Muscle layer of duodenum (tissue), 2 donors: ENCODE data around the gene TEX11.
"Not testable (repeated sequence)": the region's sequence is repeated elsewhere in the genome, so short reads cannot be mapped to it uniquely, and the experiment has no call there.

ENCODE experiments used
- H3K27ac ChIP-seq: one replicate; pipeline ENCODE4 v1.7.0; 2013; ENCODE audit warnings: mild to moderate bottlenecking, low read length
- H3K27me3 ChIP-seq: one replicate; pipeline ENCODE4 v1.7.0; 2013; ENCODE audit warnings: low read depth, mild to moderate bottlenecking, control low read depth, low read length
- H3K36me3 ChIP-seq, 2 donors: one replicate each; pipeline ENCODE4 v1.7.0; 2013; ENCODE audit warnings: low read length in 2 of 2, control low read depth in 1 of 2, mild to moderate bottlenecking in 1 of 2; ENCODE audit not compliant: insufficient read depth in 2 of 2, control insufficient read depth in 1 of 2
- H3K4me1 ChIP-seq, 2 donors: one replicate each; pipeline ENCODE4 v1.7.0; 2013; ENCODE audit warnings: low read length in 2 of 2, mild to moderate bottlenecking in 2 of 2, control low read depth in 1 of 2, moderate library complexity in 1 of 2; ENCODE audit not compliant: insufficient read depth in 2 of 2, control insufficient read depth in 1 of 2
- H3K4me3 ChIP-seq, 2 donors: one replicate each; pipeline ENCODE4 v1.7.0; 2013; ENCODE audit warnings: low read length in 2 of 2, low read depth in 1 of 2, mild to moderate bottlenecking in 1 of 2
- H3K9me3 ChIP-seq, 2 donors: one replicate each; pipeline ENCODE4 v1.7.0; 2013; ENCODE audit warnings: low read length in 2 of 2, control low read depth in 1 of 2, mild to moderate bottlenecking in 1 of 2; ENCODE audit not compliant: control insufficient read depth in 1 of 2
- donor health status: healthy.

TEX11 gene

DNA sequence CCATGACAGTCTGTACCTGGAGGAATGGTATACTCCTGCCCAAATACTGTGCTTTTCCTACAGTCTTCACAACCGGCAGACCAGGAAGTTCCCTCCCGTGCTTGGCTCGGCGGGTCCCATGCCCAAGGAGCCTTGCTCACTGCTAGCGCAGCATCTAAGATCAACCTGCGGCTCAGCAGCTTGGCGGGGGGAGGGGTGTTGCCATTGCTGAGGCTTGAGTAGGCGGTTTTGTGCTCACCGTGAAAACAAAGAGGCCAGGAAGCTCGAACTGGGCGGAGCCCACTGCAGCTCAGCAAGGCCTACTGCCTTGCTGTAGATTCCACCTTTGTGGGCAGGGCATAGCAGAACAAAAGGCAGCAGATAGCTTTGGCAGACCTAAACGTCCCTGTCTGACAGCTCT, 152.7 kb downstream of the TEX11 start:
- Histone ChIP-seq H3K27me3 (no peaks in the 10 kb centered on the region), H3K4me1 (no peaks in the 10 kb centered on the region), H3K36me3 (no peaks in the 10 kb centered on the region), H3K9me3 (no peaks in the 10 kb centered on the region), H3K27ac (no peak overlapping the region), H3K4me3 (no peak overlapping the region)

DNA sequence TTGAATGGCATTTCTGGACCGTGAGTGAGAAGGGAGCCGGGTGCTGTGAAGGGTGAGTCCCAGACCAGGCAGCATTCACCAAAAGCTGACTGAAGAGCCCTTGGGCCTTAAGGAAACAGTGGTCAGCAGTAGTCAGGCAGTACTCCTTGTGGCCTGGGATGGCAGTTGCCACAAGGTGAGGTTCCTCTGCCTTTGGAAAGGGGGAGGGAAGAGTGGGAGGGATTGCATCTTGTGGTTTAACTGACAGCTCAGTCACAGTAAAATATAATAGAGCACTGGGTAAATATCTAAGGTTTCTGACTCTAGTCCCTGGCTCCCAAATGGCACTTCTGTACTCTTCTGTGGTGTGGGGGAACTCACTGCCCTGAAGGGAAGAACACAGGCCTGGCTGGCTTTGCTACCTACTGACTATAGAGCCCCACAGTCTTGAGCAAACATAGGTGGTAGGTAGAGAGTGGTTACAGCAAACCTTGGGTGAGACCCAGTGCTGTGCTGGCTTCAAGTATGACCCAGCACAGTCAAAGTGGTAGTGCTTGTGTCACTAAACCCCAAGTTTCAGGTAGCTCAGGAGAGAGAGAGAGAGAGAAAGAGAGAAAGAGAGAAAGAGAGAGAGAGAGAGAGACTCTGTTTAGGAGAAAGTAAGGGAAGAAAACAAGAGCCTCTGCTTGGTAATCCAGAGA, 154.2 kb downstream of the TEX11 start:
- no peaks in the 10 kb centered on the region for H3K36me3 ChIP-seq
- H3K4me3 ChIP-seq: no peak overlapping the region
- H3K9me3 ChIP-seq: no peaks in the 10 kb centered on the region
- H3K27ac ChIP-seq: no peak overlapping the region
- H3K4me1 ChIP-seq: no peaks in the 10 kb centered on the region
- H3K27me3 ChIP-seq: no peaks in the 10 kb centered on the region

DNA sequence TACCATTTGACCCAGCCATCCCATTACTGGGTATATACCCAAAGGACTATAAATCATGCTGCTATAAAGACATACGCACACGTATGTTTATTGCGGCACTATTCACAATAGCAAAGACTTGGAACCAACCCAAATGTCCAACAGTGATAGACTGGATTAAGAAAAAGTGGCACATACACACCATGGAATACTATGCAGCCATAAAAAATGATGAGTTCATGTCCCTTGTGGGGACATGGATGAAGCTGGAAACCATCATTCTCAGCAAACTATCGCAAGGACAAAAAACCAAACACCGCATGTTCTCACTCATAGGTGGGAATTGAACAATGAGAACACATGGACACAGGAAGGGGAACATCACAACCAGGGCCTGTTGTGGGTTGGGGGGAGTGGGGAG, 174.7 kb downstream of the TEX11 start:
- H3K4me3 ChIP-seq, H3K36me3 ChIP-seq, H3K4me1 ChIP-seq, H3K27me3 ChIP-seq, H3K27ac ChIP-seq, H3K9me3 ChIP-seq: not testable (repeated sequence)

DNA sequence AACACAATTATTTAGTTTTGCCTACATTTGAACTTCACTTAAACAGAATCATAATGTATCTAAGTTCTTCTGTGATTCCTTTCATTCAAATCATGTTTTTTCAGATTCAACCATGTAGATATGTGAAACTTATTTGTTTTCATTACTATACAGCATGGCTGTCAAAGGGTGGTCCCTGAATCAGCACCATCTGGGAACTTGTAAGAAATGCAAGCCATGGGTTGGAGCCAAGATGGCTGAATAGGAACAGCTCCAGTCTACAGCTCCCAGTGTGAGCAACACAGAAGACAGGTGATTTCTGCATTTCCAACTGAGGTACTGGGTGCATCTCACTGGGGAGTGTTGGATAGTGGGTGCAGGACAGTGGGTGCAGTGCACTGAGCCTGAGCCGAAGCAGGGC, 180.6 kb downstream of the TEX11 start:
- not testable (repeated sequence) for H3K36me3 ChIP-seq, H3K9me3 ChIP-seq, H3K27me3 ChIP-seq, H3K27ac ChIP-seq, H3K4me1 ChIP-seq, H3K4me3 ChIP-seq

DNA sequence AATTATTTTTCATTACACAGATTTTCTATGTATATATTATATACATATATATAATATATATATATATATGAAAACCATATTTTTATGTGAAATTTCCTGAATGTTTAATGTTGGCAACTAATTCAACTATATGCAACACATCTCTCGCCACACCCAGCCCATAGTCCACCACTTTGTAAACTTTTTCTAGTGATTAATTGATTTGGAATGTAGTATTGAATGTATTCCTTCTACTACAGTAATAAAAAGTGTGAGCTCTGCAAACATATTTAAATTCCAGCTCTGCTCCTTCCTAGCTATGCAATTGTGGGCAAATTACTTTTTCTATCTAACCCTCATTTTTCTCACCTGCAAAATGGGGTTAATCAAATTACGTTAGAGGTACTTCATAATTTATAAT, 187.8 kb downstream of the TEX11 start:
- no peaks in the 10 kb centered on the region for H3K36me3 ChIP-seq
- H3K4me1 ChIP-seq: no peaks in the 10 kb centered on the region
- H3K27ac ChIP-seq: no peak overlapping the region
- H3K4me3 ChIP-seq: no peak overlapping the region
- no peaks in the 10 kb centered on the region for H3K27me3 ChIP-seq
- no peaks in the 10 kb centered on the region for H3K9me3 ChIP-seq

DNA sequence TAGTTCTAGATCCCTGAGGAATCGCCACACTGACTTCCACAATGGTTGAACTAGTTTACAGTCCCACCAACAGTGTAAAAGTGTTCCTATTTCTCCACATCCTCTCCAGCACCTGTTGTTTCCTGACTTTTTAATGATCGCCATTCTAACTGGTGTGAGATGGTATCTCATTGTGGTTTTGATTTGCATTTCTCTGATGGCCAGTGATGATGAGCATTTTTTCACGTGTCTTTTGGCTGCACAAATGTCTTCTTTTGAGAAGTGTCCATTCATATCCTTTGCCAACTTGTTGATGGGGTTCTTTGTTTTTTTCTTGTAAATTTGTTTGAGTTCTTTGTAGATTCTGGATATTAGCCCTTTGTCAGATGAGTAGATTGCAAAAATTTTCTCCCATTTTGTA, 197.2 kb downstream of the TEX11 start:
- H3K4me3 ChIP-seq, H3K36me3 ChIP-seq, H3K27me3 ChIP-seq, H3K4me1 ChIP-seq, H3K9me3 ChIP-seq, H3K27ac ChIP-seq: not testable (repeated sequence)

DNA sequence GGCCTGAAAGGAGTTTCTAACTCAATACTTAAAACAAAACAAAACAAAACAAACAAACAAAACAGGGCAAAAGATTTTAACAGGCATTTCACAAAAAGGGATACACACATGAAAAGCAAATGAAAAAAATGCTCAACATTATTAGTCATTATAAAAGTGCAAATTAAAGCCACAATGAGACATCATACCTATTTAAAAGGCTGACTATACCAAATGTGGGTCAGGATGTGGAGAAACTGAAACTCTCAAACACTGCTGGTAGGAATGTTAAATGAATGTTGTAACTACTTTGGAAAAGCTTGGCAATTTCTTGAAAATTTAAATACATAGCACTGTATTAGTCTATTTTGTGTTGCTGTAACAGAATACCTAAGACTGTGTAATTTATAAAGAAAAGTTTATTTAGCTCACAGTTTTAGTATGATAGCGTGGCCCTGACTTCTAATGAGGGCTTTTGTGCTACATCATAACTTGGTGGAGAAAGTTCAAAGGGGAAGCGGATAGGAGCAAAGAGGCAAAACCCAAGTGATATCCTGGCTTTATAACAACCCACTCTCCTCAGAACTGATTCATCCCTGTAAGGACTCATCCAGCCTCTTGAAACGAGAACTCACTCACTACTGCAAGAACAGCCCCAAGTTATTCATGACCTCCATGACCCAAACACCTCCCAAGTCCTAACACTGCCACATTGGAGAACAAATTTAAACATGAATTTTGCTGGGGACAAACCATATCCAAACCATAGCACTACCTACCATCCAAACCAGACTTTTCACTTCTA, 214.0 kb downstream of the TEX11 start:
- Histone ChIP-seq H3K27me3 (no peaks in the 10 kb centered on the region), H3K4me1 (no peaks in the 10 kb centered on the region), H3K36me3 (no peaks in the 10 kb centered on the region)

DNA sequence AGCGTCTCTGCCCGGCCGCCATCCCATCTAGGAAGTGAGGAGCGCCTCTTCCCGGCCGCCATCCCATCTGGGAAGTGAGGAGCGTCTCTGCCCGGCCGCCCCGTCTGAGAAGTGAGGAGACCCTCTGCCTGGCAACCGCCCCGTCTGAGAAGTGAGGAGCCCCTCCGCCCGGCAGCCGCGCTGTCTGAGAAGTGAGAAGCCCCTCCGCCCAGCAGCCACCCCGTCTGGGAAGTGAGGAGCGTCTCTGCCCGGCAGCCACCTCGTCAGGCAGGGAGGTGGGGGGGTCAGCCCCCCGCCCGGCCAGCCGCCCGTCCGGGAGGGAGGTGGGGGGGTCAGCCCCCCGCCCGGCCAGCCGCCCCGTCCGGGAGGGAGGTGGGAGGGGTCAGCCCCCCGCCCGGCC, 229.1 kb downstream of the TEX11 start:
- H3K9me3 ChIP-seq, H3K36me3 ChIP-seq, H3K27me3 ChIP-seq, H3K4me1 ChIP-seq, H3K4me3 ChIP-seq, H3K27ac ChIP-seq: not testable (repeated sequence)

More for the DNA sequence above, 214.0 kb downstream of the TEX11 start:
- H3K27ac ChIP-seq: no peak overlapping the region
- H3K9me3 ChIP-seq: no peaks in the 10 kb centered on the region
- H3K4me3 ChIP-seq: no peak overlapping the region

DNA sequence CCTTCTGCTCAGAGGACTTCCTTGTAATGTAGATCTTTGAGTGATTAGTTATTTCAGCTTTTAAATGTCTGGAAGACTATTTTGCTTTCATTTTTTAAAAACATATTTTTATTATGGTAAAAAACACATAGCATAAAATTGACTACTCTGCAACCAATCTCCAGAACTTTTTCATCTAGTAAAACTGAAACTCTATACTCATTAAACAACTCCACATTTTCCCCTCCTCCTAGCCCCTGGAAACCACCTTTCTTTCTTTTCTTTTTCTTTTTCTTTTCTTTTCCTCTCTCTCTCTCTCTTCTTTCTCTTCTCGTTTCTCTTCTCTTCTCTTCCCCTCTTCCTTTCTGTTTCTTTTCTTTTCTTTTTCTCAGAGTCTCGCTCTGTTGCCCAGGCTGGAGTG, 233.2 kb downstream of the TEX11 start:
- H3K4me1 ChIP-seq: no peaks in the 10 kb centered on the region
- no peaks in the 10 kb centered on the region for H3K36me3 ChIP-seq
- H3K27me3 ChIP-seq: no peaks in the 10 kb centered on the region
- H3K9me3 ChIP-seq: no peaks in the 10 kb centered on the region
- no peak overlapping the region for H3K4me3 ChIP-seq
- H3K27ac ChIP-seq: no peak overlapping the region

DNA sequence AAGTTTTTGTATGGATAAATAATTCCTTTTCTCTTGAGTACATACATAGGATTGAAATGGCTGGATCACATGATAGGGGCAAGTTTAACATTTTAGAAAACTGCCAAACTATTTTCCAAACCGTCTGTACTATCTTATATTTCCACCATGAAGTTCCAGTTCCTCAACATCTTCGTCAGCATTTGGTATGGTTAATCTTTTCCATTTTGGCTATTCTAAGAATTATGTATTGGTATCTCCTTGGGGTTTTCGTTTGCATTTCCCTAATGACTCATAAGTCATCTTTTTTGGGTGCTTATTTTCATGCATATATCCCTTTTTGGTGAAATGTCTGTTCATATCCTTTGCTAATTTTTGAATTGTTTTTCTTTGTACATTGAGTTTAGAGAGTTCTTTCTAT, 236.2 kb downstream of the TEX11 start:
- no peaks in the 10 kb centered on the region for H3K9me3 ChIP-seq
- H3K36me3 ChIP-seq: no peaks in the 10 kb centered on the region
- H3K4me3 ChIP-seq: no peak overlapping the region
- no peaks in the 10 kb centered on the region for H3K27me3 ChIP-seq
- no peaks in the 10 kb centered on the region for H3K4me1 ChIP-seq
- no peak overlapping the region for H3K27ac ChIP-seq

DNA sequence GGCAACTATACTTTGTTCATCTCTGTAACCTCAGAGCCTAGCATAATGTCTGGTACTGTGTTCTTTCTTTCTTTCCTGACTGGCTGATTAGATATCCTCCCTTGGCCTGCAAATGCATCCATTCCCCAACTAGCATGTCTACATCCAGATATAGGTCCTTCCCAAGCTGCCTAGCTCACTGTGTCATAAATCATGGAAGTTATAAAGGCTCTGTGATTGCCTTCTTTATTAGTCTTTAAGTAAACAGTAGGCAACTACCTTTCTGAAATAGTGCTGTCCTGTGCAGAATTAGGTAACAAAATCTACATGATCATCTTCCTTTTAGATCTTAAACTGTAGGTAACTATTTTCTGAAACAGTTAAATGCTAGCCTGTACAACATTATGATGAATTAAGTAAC, 239.4 kb downstream of the TEX11 start:
- no peaks in the 10 kb centered on the region for H3K4me1 ChIP-seq
- no peaks in the 10 kb centered on the region for H3K9me3 ChIP-seq
- no peaks in the 10 kb centered on the region for H3K36me3 ChIP-seq
- no peak overlapping the region for H3K27ac ChIP-seq
- H3K27me3 ChIP-seq: no peaks in the 10 kb centered on the region
- no peak overlapping the region for H3K4me3 ChIP-seq

DNA sequence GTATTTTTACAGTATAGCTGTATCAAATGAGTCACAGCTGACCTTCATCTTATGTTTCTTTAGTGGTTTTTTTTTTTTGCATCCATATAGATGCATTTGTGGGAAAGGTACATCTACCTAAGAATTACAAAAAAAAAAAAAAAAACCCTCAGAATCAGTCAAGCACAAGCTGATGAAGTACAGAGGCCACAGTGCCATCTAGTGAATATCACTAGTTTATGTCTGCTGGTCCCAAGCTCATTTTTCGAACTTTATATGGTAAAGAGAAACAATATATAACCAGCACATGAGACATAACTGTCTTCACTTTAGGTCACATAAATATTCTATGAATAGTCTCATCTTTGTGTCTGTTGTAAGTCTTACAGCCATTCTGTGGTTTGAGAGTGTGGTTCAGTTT, 243.8 kb downstream of the TEX11 start:
- Histone ChIP-seq H3K27me3 (no peaks in the 10 kb centered on the region), H3K9me3 (no peaks in the 10 kb centered on the region), H3K36me3 (no peaks in the 10 kb centered on the region), H3K4me3 (no peak overlapping the region), H3K27ac (no peak overlapping the region), H3K4me1 (no peaks in the 10 kb centered on the region)
